Measurements from ENCODE around the gene HIRIP3. TPM values are rescaled to one million over a fixed set of nuclear protein-coding genes. Genes with fewer than 3 reads are reported as not detected.
A peak's percentile ranks its signal among the peaks of the same experiment; 100 is the strongest.

The HIRIP3 gene
- total and polyA plus RNA-seq, 2 experiments from 2014 or later, result 10.4 to 18.5 TPM

DNA sequence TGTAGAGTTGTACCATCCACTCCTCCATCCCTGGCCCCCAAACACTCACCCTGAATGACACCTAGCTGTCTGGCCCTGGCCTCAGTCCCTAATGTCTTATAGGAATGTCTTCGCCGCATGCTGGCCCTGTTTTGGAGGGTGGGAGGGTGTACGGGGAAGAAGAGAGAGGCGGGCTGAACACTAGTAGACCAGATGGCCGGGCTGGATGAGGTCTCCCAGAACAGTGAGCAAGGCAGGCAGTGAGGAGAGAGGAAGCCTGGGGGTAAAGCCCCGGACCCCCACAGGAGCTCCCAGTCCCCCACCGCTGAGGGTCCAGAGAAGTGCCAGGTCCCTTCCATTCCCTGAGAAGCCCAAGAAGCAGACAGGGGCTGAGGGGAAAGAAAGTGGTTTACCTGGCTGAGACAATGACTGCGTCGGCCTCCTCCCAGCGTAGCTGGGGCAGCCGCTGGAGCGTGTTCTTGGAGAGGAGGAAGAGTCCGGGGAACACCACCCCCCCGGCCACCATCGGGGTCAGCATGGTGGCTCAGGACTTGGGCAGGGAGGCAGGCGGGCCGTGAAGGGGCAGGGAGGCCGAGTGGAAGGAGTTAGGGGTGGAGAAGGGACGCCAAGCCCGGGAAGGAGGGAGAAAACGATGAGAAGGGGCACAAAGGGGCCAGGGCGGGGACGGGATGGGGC, 34.7 kb upstream of the HIRIP3 start (continued):
- no peak for TF ChIP-seq NANOG (IDR thresholded peaks at IDR 0.05; ENCODE audit: borderline replicate concordance)
- TF ChIP-seq, protein P1, sequence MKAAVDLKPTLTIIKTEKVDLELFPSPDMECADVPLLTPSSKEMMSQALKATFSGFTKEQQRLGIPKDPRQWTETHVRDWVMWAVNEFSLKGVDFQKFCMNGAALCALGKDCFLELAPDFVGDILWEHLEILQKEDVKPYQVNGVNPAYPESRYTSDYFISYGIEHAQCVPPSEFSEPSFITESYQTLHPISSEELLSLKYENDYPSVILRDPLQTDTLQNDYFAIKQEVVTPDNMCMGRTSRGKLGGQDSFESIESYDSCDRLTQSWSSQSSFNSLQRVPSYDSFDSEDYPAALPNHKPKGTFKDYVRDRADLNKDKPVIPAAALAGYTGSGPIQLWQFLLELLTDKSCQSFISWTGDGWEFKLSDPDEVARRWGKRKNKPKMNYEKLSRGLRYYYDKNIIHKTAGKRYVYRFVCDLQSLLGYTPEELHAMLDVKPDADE (IDR thresholded peaks at IDR 0.05), result no peak

DNA sequence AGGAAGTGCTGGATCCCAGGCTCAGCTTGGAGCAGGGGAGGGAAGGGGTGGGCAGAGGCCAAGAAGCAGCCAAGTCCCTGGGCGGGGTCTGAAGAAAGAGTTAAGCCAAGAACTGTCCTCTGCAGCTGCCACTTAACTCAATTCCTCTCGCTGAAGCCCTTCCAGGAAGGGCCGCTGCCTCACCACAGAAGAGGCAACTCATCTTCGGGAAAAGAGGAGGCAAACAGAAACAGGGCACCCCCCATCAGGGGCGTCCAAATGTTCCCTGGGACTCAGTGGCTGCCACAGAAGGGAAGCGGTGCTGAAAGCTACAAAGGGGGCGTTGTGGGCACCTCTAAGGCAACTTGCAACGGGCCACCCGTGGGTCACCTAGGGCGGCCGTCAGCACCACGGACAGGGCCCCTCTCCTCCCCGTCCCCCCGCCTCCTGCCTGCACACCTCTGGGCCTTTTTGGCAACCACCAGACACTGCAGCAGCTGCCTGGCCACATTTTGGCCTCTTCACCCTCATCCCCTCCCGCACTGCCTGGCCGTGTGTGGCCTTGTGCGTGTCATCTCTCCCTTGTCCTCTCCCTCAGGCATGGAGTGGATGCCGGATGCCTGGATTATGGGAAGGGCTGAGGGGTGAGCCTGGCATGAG, 33.1 kb upstream of the HIRIP3 start:
- ATAC-seq, result peak; percentile 56
- H3K36me3 Mint-ChIP-seq (ENCODE audit: low read depth), result peaks cover 3% of the 10 kb centered on the region; the same call in 2 of the 3 replicates
- peak; percentile 80 for DNase-seq (ENCODE audit: low spot score)
- peaks cover 39% of the 10 kb centered on the region for H3K4me1 Mint-ChIP-seq
- H3K27ac Mint-ChIP-seq, result no peak overlapping the region
- no peaks in the 10 kb centered on the region for H3K79me2 ChIP-seq (replicated peaks; ENCODE audit: insufficient read depth)
- H2AFZ ChIP-seq, result no peak overlapping the region
- 0 out of 2 replicates have a peak, but pooled peaks cover 3% of the 10 kb centered on the region for H3F3A ChIP-seq (replicated peaks; ENCODE audit: low read depth)
- H3K27me3 ChIP-seq (ENCODE audit: insufficient read depth), result no peaks in the 10 kb centered on the region
- no peaks in the 10 kb centered on the region; the same call in 1 of the 2 replicates for H4K20me1 ChIP-seq (replicated peaks; ENCODE audit: insufficient read depth)
- H3K4me1 ChIP-seq (ENCODE audit: insufficient read depth), result peaks cover 24% of the 10 kb centered on the region
- no peak overlapping the region; the same call in 2 of the 3 replicates for H3K4me3 Mint-ChIP-seq
- no peaks in the 10 kb centered on the region for H3K36me3 ChIP-seq (ENCODE audit: insufficient read depth)
- H3K9me3 Mint-ChIP-seq, result no peaks in the 10 kb centered on the region
- H3K4me3 ChIP-seq, result peak overlapping the region; percentile 30; the same call in 1 of the 2 replicates
- no peak overlapping the region for H3K27ac ChIP-seq (ENCODE audit: low read depth)
- H3K27me3 Mint-ChIP-seq (ENCODE audit: insufficient read depth, low read depth, poor library complexity), result peaks cover 19% of the 10 kb centered on the region
- H3K9me2 ChIP-seq (ENCODE audit: insufficient read depth), result no peaks in the 10 kb centered on the region
- H3K4me2 ChIP-seq, result peak overlapping the region; percentile 95; the same call in 1 of the 2 replicates
- TF ChIP-seq, protein P2, sequence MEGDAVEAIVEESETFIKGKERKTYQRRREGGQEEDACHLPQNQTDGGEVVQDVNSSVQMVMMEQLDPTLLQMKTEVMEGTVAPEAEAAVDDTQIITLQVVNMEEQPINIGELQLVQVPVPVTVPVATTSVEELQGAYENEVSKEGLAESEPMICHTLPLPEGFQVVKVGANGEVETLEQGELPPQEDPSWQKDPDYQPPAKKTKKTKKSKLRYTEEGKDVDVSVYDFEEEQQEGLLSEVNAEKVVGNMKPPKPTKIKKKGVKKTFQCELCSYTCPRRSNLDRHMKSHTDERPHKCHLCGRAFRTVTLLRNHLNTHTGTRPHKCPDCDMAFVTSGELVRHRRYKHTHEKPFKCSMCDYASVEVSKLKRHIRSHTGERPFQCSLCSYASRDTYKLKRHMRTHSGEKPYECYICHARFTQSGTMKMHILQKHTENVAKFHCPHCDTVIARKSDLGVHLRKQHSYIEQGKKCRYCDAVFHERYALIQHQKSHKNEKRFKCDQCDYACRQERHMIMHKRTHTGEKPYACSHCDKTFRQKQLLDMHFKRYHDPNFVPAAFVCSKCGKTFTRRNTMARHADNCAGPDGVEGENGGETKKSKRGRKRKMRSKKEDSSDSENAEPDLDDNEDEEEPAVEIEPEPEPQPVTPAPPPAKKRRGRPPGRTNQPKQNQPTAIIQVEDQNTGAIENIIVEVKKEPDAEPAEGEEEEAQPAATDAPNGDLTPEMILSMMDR (conservative IDR thresholded peaks at IDR 0.05; ENCODE audit: low read depth in 2 of 2), result 0 out of 4 replicates have a peak, but pooled peaks of 1 of the 2 experiments have one; percentile 8
- no peak for TF ChIP-seq CREB1 (CRISPR knock-in tag; IDR thresholded peaks at IDR 0.05; ENCODE audit: low read depth)
- no peak for TF ChIP-seq ZNF114 (CRISPR knock-in tag; IDR thresholded peaks at IDR 0.05)
- TF ChIP-seq, protein P3, sequence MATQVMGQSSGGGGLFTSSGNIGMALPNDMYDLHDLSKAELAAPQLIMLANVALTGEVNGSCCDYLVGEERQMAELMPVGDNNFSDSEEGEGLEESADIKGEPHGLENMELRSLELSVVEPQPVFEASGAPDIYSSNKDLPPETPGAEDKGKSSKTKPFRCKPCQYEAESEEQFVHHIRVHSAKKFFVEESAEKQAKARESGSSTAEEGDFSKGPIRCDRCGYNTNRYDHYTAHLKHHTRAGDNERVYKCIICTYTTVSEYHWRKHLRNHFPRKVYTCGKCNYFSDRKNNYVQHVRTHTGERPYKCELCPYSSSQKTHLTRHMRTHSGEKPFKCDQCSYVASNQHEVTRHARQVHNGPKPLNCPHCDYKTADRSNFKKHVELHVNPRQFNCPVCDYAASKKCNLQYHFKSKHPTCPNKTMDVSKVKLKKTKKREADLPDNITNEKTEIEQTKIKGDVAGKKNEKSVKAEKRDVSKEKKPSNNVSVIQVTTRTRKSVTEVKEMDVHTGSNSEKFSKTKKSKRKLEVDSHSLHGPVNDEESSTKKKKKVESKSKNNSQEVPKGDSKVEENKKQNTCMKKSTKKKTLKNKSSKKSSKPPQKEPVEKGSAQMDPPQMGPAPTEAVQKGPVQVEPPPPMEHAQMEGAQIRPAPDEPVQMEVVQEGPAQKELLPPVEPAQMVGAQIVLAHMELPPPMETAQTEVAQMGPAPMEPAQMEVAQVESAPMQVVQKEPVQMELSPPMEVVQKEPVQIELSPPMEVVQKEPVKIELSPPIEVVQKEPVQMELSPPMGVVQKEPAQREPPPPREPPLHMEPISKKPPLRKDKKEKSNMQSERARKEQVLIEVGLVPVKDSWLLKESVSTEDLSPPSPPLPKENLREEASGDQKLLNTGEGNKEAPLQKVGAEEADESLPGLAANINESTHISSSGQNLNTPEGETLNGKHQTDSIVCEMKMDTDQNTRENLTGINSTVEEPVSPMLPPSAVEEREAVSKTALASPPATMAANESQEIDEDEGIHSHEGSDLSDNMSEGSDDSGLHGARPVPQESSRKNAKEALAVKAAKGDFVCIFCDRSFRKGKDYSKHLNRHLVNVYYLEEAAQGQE (IDR thresholded peaks at IDR 0.05; ENCODE audit: unreplicated experiment), result peak; percentile 88
- no peak for TF ChIP-seq POLR2AphosphoS5 (IDR thresholded peaks at IDR 0.05; ENCODE audit: low read depth)
- TF ChIP-seq, protein P1 (IDR thresholded peaks at IDR 0.05), result no peak
- TF ChIP-seq, protein P4, sequence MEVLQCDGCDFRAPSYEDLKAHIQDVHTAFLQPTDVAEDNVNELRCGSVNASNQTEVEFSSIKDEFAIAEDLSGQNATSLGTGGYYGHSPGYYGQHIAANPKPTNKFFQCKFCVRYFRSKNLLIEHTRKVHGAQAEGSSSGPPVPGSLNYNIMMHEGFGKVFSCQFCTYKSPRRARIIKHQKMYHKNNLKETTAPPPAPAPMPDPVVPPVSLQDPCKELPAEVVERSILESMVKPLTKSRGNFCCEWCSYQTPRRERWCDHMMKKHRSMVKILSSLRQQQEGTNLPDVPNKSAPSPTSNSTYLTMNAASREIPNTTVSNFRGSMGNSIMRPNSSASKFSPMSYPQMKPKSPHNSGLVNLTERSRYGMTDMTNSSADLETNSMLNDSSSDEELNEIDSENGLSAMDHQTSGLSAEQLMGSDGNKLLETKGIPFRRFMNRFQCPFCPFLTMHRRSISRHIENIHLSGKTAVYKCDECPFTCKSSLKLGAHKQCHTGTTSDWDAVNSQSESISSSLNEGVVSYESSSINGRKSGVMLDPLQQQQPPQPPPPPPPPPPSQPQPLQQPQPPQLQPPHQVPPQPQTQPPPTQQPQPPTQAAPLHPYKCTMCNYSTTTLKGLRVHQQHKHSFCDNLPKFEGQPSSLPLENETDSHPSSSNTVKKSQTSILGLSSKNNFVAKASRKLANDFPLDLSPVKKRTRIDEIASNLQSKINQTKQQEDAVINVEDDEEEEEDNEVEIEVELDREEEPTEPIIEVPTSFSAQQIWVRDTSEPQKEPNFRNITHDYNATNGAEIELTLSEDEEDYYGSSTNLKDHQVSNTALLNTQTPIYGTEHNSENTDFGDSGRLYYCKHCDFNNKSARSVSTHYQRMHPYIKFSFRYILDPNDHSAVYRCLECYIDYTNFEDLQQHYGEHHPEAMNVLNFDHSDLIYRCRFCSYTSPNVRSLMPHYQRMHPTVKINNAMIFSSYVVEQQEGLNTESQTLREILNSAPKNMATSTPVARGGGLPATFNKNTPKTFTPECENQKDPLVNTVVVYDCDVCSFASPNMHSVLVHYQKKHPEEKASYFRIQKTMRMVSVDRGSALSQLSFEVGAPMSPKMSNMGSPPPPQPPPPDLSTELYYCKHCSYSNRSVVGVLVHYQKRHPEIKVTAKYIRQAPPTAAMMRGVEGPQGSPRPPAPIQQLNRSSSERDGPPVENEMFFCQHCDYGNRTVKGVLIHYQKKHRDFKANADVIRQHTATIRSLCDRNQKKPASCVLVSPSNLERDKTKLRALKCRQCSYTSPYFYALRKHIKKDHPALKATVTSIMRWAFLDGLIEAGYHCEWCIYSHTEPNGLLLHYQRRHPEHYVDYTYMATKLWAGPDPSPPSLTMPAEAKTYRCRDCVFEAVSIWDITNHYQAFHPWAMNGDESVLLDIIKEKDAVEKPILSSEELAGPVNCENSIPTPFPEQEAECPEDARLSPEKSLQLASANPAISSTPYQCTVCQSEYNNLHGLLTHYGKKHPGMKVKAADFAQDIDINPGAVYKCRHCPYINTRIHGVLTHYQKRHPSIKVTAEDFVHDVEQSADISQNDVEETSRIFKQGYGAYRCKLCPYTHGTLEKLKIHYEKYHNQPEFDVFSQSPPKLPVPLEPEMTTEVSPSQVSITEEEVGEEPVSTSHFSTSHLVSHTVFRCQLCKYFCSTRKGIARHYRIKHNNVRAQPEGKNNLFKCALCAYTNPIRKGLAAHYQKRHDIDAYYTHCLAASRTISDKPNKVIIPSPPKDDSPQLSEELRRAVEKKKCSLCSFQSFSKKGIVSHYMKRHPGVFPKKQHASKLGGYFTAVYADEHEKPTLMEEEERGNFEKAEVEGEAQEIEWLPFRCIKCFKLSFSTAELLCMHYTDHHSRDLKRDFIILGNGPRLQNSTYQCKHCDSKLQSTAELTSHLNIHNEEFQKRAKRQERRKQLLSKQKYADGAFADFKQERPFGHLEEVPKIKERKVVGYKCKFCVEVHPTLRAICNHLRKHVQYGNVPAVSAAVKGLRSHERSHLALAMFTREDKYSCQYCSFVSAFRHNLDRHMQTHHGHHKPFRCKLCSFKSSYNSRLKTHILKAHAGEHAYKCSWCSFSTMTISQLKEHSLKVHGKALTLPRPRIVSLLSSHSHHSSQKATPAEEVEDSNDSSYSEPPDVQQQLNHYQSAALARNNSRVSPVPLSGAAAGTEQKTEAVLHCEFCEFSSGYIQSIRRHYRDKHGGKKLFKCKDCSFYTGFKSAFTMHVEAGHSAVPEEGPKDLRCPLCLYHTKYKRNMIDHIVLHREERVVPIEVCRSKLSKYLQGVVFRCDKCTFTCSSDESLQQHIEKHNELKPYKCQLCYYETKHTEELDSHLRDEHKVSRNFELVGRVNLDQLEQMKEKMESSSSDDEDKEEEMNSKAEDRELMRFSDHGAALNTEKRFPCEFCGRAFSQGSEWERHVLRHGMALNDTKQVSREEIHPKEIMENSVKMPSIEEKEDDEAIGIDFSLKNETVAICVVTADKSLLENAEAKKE (CRISPR knock-in tag; IDR thresholded peaks at IDR 0.05), result no peak

Measured in GM23338 (cell line).